Measurements from ENCODE around the gene CPT1C.
A peak's percentile ranks its signal among the peaks of the same experiment; 100 is the strongest.

GRCh38 chr19:49666120-49666444 is 24.8 kb upstream of the CPT1C start:
- no peak for TF ChIP-seq EP300 (IDR thresholded peaks at IDR 0.05; ENCODE audit: low read depth)
- TF ChIP-seq CTCF (IDR thresholded peaks at IDR 0.05): peak in 1 of 5 experiments; percentile 24
- no peak for TF ChIP-seq POLR2A (IDR thresholded peaks at IDR 0.05)
